HG03135 (cell line): ENCODE data around the gene SLC9A4.

Experiments used
- ATAC-seq: cut with Tn5 transposase; IDR thresholded peaks from one replicate; pipeline ENCODE4 v1.9.1; 2021; ENCODE audit warnings: mild to moderate bottlenecking, moderate library complexity; ENCODE audit not compliant: unreplicated experiment

The SLC9A4 gene

DNA sequence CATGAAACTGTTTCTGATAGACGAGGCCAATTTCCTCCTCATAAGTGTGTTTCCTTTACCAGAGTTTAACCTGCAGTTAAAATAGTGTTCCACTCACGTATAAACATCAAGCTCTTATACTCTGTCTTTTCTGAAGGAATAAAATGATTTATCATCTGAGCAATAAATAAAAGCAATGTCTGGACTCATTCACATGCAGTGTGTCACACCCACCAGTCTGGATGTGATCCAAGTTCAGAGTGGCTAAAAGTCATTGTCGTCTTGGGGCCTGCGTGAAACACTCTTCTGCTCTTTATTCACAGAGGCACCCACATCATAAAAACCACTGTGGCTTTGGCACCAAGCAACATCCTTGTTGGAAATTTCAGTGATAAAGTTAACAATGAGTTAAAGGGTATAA, 19.5 kb upstream of the SLC9A4 start:
- no peak for ATAC-seq

DNA sequence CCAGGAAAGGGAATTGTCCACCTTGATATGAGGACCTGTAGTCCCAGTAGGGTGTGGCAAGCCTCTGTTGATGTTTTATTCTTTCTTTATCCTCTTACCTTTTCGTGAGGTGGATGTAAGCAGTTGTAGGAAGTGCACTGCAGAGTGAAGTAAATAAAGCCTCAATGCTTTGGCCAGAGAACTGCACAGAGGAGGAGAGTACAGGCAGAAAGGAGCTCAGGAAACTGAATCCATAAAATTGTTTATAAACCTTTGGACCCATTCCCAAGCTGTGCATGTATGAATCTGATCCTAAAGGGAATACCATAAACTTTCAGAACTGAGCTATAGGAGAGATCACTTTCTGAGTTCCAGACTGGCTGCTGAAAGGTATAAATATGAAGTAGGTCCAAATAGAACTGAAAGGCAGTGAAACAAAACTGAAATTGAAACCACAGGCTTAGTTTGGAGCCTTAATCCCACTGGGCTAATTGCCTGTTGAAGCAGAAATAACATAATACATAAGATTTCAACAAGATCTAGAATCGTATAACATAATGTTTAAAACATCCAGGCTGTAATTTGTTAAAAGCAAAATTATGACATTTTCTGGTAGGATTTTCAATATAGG, 17.9 kb upstream of the SLC9A4 start:
- ATAC-seq, result no peak

DNA sequence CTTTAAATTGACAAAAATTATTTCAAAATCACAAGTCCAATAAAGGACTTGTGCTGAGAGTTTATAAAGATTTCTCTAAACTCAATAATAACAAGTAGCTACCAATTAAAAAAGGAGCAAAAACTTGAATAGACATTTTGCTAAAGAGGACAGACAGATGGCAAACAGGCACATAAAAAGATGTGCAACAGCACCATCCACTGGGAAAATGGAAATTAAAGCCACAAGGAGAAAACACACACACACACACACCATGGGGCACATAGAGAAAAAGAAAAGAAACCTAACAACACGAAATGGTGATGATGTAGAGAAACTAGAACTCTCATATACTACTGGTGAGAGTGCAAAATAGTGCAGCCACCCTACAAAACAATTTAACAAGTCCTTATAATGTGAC, 12.6 kb upstream of the SLC9A4 start:
- no peak for ATAC-seq

DNA sequence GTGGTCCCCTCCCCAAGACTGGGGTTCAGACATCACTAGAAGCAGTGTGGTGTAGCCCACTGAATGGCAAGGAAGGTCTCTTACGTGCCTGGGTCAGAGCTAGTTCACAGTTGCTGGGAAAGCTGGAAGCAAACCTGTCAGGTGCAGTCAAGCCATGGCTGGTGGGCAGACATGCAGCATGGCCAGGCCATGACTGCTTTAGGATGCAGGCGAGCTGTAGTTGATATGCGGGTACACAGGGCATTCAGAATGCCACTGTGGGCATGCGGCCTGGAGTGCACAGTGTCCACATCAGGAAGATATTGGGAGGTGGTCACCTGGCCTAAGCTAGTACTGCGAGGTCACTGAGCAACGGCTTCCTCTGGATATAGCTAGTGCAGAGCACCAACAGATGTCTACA, 11.8 kb upstream of the SLC9A4 start:
- no peak for ATAC-seq

DNA sequence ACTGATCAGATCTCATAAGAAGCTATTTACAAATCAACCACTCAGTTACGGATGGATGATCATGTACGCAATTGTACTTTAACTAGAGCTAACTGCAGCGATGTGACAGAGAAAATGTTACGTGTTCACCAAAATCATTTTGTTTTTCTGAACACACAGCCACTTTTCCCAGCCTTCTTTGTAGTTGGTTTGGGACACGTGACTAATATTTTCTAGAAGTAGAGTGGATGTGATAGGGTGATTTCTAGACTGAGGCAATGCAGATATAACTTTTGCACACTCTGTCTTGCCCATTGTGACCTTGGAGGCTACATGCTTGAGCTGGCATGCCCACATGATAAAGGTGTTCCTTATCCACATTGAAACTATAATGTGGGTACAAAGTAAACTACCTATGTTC, 9.9 kb upstream of the SLC9A4 start:
- ATAC-seq, result no peak

DNA sequence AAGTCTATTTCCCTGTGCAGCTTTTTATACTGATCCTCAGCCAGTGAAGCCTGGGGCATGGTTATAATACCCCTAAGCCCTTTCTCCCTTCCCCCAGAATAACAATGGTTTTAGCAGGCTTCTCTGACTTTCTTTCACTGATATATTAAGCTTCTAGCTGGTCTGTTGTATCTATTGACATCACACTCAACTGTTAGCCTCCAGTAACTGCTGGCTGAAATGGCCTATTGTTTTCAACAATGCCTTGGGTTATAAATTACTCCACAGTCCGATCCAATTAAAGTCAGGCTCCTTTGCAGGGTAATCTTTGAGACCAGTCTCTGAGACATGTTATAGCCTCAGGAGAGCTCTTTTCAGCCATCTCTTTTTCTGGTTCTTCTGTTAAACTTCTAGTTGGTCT, 2.9 kb upstream of the SLC9A4 start:
- ATAC-seq, result no peak

DNA sequence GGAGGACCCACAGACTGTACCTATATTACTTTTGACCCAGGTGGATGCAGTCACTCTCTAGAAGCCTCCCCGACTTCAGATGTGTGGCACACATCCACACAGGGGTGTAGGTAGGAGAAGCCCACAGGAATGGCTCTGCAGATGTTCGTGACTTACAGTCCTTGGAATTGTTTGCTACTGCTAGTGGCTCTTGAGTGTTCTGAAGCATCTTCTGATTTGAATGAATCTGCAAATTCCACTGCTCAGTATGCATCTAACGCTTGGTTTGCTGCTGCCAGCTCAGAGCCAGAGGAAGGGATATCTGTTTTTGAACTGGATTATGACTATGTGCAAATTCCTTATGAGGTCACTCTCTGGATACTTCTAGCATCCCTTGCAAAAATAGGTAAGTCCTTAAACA, 605 bp downstream of the SLC9A4 start:
- ATAC-seq, result no peak

DNA sequence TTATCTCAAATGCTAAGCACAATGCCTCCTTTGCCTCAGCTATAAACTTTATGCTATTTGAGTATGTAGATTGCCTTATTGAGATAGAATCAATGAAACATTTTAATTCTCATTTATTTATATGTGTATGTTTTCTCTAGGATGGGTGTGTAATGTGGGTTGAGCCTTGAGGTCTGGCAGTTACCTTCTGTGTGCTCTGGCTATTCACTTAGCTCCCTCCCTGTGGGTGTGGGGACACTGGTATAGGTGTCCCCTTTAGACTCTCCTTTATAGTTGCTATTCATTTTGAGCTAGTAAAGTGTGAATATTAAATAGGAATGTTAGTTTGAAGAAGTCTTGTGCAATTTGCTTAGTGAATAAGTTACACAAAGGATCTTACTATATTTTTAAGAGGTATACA, 1.8 kb downstream of the SLC9A4 start:
- ATAC-seq, result no peak

DNA sequence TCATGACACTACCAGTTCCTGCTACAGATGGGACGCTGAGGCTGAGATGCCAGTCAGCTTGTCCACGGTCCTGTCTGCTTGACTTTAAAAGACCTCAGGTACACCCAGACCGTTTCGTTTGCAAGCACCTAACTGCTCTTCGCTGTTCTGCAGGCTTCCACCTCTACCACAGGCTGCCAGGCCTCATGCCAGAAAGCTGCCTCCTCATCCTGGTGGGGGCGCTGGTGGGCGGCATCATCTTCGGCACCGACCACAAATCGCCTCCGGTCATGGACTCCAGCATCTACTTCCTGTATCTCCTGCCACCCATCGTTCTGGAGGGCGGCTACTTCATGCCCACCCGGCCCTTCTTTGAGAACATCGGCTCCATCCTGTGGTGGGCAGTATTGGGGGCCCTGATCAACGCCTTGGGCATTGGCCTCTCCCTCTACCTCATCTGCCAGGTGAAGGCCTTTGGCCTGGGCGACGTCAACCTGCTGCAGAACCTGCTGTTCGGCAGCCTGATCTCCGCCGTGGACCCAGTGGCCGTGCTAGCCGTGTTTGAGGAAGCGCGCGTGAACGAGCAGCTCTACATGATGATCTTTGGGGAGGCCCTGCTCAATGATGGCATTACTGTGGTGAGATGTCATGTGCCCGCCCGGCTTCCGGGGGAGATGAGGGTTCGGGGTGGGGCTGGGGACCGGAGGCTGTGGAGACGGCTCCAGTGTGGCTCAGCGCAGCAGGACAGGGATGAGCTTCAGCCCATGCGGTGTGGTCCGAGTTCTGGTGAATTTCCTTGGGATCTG, 5.9 kb downstream of the SLC9A4 start:
- ATAC-seq, result no peak

DNA sequence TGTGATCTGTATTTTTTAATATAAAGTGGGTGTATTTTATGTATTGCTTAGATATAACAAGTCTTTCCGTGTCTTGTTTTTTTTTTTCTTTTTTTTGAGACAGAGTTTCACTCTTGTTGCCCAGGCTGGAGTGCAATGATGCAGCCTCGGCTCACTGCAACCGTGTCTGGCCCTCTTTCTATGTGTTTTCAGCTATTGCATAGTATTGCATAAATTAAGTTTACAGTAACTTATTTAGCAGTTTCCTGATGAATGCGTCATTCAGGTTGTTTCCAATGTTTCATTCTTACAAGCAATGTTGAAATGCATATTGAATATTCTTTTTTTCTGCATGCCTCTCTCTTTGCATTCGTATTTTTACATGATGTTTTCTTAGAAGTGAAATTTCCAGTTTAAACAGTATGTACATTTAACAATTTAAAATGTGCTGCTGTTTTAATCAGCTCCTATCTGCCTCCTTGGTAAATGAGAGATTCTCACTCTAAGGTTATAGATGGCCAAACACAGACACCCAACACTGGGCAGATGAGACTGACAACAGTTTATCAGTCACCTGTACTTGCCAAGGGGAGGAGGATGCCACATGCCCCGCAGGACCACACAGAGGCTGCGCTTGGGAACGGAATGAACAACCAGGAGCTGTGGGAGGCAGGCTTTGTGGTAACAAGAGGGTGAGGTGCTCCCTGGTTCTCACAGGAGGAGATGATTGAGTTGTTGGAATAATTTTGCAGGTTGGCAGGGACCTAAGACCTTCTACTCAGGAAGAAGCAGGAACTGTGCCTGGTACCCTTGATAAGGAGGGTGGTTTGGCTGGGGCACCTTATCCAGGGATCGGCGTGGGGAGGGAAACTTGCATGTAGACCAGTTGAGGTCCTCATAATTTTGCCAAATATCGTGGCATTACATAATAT, 7.5 kb downstream of the SLC9A4 start:
- no peak for ATAC-seq

DNA sequence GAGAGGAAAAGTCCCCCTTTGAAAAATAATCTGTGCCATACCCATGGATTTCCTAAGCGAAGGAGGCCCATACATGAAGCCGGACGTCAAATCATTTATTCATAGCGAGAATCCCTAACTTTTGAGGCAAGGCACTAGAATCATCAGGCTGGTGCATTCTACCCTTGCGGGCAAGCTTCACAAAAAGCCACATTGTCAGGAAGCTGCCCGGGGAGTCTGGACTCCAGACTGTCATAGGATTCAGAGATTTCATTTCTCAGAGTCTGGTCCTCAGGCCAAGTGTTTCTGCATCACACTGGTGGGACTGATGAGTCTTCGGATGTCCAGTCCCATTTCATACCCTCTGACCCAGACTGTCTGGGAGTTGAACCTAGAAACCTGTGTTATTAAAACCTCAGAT, 8.9 kb downstream of the SLC9A4 start:
- ATAC-seq, result no peak

DNA sequence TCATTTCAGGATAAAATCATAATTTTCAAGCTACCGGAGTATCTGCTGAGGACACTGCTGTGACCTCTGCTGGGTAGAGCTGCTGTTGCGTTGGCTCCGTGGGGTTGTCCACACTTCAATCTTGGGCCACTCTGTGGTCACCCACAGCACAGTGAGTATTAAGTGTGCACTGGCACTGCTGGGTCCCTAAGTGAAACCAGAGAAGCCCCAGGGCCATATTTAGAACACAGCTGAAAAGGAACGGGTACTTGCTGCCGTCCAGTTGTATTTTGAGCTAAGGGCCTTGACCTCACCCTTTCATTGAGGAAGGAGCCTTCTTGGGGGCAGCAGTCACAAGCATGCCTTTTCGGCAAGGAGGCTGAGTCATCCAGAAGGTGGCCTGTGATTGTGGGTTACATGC, 10.1 kb downstream of the SLC9A4 start:
- ATAC-seq, result no peak

DNA sequence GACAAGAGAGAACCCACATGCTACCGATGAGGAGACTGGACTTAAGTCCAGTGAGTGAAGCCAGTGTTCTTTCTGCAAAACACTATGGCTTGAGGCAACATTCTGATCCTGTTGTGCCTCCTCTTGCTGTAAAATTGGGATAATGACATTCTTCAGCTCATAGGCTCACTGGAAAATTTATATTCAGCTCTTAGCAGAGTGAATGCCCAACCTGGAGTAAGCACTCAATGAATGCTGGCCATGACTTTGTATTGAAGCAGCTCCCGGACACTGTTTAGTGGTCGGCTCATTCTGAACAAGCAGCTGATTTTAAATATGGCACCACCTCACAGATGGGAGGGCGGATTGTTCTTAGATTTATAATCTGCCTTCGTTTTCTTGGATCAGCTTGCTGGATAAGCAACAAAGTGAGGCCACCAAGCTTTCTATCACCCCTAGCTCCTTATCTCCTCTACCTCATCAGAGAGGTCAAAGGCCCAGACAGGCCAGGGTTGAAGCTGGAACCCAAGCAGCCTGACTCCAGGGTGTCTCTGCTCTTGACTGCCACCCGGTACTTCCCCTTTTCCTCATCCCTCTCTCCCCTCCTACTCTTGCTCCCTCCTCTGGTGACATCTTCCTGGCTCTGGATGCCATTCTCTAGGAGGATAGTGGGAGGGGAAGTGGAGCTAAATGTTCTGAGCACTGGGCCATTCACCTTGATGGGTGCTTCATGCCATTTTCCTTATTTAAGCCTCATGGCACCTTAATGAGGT, 11.5 kb downstream of the SLC9A4 start:
- ATAC-seq, result no peak

DNA sequence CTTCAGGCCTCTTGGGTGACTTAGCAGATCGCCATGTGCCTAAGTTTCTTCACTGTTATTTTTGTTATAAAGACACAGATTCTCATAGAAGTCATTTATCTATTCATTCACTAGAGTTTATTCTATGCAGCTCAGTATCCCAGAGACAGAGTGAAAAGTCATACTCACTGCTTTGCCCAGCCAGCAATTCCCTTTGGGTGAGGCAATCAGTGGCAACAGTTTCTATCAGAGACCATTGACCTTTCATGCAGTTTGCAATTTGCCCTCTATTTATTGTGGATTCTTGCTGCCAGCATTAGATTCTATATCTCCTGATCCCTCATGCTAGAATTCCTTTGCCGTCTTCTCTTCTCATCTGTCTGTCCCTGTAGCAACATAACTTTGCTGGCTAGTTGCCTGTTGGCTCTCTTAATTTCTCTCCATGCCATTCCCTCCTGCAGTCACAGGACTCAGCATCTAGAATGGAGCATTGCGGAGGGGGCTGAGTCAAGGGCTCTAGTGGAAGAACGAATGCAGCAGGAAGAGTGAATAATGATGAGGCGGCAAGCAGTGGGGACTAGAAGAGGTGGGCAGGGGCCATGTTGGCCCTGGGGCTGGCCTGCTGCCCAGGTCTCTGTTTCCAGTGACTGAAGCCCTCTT, 12.2 kb downstream of the SLC9A4 start:
- no peak for ATAC-seq

DNA sequence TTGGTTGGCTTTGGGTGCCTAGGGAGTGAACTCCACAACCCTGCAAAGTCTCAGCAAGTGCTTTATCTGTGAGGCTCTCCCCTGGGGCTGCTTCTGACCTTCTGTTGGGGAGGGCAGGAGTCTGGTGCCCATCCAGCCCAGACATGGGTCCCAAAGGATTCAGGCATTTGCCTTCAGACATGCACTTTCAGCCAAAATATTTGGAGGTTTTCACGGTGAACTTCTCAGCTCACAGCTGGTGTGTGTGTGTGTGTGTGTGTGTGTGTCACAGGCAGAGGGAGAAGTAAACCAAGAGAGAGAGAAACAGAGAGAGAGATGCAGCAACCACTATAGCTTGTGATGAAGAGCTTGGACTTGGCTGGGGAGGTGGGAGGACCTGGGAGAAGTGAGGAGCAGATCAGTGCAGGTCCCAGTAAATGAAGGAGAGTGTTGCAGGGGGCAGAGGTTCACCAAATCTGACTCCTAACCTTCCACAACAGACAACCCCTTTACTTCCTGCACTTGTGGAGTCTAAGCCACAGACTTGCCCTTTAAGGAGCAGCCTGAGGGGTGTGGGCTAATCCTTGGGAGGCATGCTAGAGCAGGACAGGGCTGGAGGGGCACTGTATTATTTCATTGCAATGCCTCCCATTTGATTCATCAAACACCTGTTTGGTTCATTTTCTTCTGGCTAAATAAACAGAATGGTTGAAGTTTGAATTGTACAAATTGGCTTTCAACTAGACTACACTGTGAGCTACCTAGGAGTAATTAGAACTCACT, 14.1 kb downstream of the SLC9A4 start:
- ATAC-seq, result no peak

DNA sequence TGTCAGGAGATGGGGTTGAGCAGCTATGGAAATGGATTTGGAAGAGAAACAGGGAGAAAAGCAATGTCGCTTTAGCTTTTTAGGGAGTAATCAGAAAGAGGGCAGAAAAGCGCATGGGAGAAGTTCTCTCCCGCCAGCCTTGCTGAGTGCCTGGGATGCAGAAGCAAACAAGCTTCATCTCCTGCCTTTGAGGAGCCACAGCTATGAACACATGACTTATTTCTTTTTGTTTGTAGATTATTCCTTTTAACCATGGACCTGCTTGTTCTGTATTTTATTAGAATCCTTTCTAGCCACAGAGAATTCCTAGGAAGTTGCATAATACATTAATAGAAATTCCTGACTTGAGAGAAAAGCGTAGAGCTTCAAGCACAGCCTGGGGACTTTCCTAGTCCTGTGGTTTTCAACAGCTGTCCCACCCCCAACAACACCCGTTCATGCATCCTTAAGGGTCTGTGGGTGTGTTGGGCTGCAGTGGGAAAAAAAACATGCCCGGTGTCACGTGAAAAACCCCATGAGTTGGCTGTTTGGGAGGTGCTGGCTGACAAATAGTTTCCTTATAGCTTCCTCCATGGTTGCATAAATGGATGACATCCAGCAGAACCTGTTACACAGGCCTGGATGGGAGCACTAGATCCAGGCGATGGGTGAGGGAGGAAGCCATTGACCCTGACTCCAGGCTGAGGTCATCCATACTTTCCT, 14.9 kb downstream of the SLC9A4 start:
- ATAC-seq, result no peak

DNA sequence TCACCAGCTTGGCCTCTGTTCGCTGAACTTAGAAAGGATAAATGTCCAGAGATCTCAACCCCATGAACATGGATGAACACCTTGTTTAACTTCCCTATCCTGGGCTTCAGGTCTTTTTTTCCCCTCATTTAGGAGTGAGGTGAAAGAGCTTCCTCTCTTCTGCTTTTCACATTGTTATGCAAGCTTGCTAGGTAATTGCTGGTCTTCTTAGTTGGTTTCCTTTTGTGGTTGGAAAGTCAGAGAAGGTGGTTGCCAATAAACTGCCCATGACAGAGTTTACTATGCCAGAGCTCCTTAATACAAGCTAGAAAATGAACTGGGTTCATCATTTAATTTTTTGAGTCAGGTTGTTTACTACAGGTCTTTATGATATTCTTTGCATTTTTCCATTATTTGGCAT, 16.6 kb downstream of the SLC9A4 start:
- ATAC-seq, result no peak

DNA sequence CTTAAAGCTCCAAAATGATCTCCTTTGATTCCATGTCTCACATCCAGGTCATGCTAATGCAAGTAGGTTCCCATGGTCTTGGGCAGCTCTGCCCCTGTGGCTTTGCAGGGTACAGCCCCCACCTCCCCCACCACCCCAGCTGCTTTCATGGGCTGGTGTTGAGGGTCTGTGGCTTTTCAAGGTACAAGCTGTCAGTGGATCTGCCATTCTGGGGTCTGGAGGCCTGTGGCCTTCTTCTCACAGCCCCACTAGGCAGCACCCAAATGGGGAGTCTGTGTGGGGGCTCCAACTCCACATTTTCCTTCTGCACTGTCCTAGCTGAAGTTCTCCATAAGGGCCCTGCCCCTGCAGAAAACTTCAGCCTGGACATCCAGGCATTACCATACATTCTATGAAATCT, 19.0 kb downstream of the SLC9A4 start:
- ATAC-seq, result no peak

DNA sequence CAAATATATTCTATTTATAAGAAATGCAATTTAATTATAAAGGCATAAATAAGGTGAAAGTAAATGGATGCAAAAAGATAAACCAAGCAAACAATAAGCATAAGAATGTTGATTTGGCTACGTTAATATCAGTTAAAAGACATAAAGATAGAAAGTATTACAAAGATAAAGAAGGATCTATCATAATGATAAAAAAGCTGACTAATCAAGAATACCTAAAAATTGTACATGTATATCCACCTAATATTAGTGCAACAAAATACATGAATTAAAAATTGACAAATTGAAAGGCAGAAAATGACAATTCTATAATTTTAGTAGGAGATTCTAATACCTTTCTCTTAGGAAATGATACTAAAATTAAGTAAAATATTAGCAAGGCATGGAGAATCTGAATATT, 21.5 kb downstream of the SLC9A4 start:
- no peak for ATAC-seq
